Trophoblast cell (in vitro differentiated cells and primary cell): ENCODE results near the gene FBXO24.

ENCODE experiments used
- DNase-seq, 2 donors: peaks; one replicate each; pipeline ENCODE4 v3.0.0-alpha.2; 2016
- H2AFZ ChIP-seq: 2 replicates; pipeline ENCODE4 v1.6.1; 2013; ENCODE audit warnings: low read length, moderate library complexity, mild to moderate bottlenecking; ENCODE audit not compliant: insufficient read depth, poor library complexity
- H2AK5ac ChIP-seq: 2 replicates; pipeline ENCODE4 v1.6.1; 2013; ENCODE audit warnings: mild to moderate bottlenecking, low read length
- H2BK120ac ChIP-seq: 2 replicates; pipeline ENCODE4 v1.6.1; 2013; ENCODE audit warnings: low read length, mild to moderate bottlenecking, moderate library complexity; ENCODE audit not compliant: insufficient read depth, poor library complexity
- H2BK12ac ChIP-seq: 2 replicates; pipeline ENCODE4 v1.6.1; 2013; ENCODE audit warnings: mild to moderate bottlenecking, low read length, moderate library complexity
- H2BK5ac ChIP-seq: 2 replicates; pipeline ENCODE4 v1.6.1; 2013; ENCODE audit warnings: low read length, low read depth, moderate library complexity, mild to moderate bottlenecking; ENCODE audit not compliant: poor library complexity
- H3K14ac ChIP-seq: 2 replicates; pipeline ENCODE4 v1.6.1; 2013; ENCODE audit warnings: mild to moderate bottlenecking, low read length
- H3K18ac ChIP-seq: 2 replicates; pipeline ENCODE4 v1.6.1; 2013; ENCODE audit warnings: mild to moderate bottlenecking, low read length
- H3K23ac ChIP-seq: 2 replicates; pipeline ENCODE4 v1.6.1; 2013; ENCODE audit warnings: low read length
- H3K27ac ChIP-seq: 2 replicates; pipeline ENCODE4 v1.5.1; 2013; ENCODE audit warnings: low read depth, mild to moderate bottlenecking, inconsistent platforms, low read length, moderate library complexity
- H3K27me3 ChIP-seq: 2 replicates; pipeline ENCODE4 v1.6.1; 2013; ENCODE audit warnings: inconsistent platforms, mild to moderate bottlenecking, low read length, moderate library complexity; ENCODE audit not compliant: insufficient read depth
- H3K36me3 ChIP-seq, 2 experiments: 1 replicate in 1 of 2; 2 replicates in 1 of 2; pipeline ENCODE4 v1.6.1; 2013; ENCODE audit warnings: low read length in 2 of 2, mild to moderate bottlenecking in 2 of 2, moderate library complexity in 1 of 2; ENCODE audit not compliant: insufficient read depth in 2 of 2, control insufficient read depth in 1 of 2
- H3K4ac ChIP-seq: 2 replicates; pipeline ENCODE4 v1.6.1; 2013; ENCODE audit warnings: low read depth, mild to moderate bottlenecking, low read length, moderate library complexity
- H3K4me1 ChIP-seq, 2 experiments: 1 replicate in 1 of 2; 2 replicates in 1 of 2; pipeline ENCODE4 v1.6.1; 2013; ENCODE audit warnings: low read length in 2 of 2, mild to moderate bottlenecking in 2 of 2, moderate library complexity in 1 of 2; ENCODE audit not compliant: insufficient read depth in 2 of 2, control insufficient read depth in 1 of 2
- H3K4me2 ChIP-seq: 2 replicates; pipeline ENCODE4 v1.6.1; 2013; ENCODE audit warnings: inconsistent platforms, mild to moderate bottlenecking, low read length, moderate library complexity
- H3K4me3 ChIP-seq: 2 replicates; pipeline ENCODE4 v1.5.1; 2013; ENCODE audit warnings: mild to moderate bottlenecking, low read depth, low read length, inconsistent platforms
- H3K79me1 ChIP-seq: one replicate; pipeline ENCODE4 v1.6.1; 2013; ENCODE audit warnings: low read length
- H3K79me2 ChIP-seq: 2 replicates; pipeline ENCODE4 v1.6.1; 2013; ENCODE audit warnings: low read length, mild to moderate bottlenecking; ENCODE audit not compliant: control insufficient read depth, insufficient read depth, poor library complexity
- H3K9ac ChIP-seq: 2 replicates; pipeline ENCODE4 v1.6.1; 2013; ENCODE audit warnings: mild to moderate bottlenecking, low read length
- H3K9me3 ChIP-seq: 2 replicates; pipeline ENCODE4 v1.6.1; 2013; ENCODE audit warnings: low read depth, mild to moderate bottlenecking, control low read depth, inconsistent platforms, low read length; ENCODE audit not compliant: insufficient read depth
- H4K12ac ChIP-seq: 2 replicates; pipeline ENCODE4 v1.6.1; 2013; ENCODE audit warnings: low read depth, mild to moderate bottlenecking, low read length, moderate library complexity
- H4K8ac ChIP-seq: 2 replicates; pipeline ENCODE4 v1.6.1; 2013; ENCODE audit warnings: low read depth, mild to moderate bottlenecking, low read length, moderate library complexity
- H4K91ac ChIP-seq: one replicate; pipeline ENCODE4 v1.6.1; 2013; ENCODE audit warnings: low read depth, mild to moderate bottlenecking, low read length, moderate library complexity
- WGBS: extraction: QIAGEN DNeasy Blood & Tissue Kit; methylation state at CpG from one replicate; pipeline ENCODE4 v1.1.7; 2013; ENCODE audit warnings: missing lambda C conversion rate; ENCODE audit not compliant: insufficient read length, insufficient coverage; ENCODE audit errors: extremely low coverage; 5-methylcytosine and 5-hydroxymethylcytosine counted together

The FBXO24 gene

DNA sequence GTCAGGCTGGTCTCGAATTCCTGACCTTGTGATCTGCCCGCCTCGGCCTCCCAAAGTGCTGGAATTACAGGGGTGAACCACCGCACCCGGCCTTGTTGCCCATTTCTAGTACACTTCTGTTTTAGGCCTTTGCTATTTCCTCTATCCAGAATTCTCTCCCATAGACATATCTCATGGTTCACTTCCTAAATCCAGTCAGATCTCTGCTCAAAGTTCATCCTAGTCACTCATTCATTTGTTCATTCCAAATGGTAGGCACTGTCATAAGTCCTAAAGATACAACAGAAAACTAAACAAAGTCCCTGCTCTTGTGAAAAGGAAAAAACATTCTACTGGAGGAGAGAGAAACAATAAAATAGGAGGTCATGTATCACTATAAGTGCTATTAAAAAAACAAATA lies 23.8 kb downstream of the FBXO24 start:
- Histone ChIP-seq H3K9me3 (no peaks in the 10 kb centered on the region), H2BK12ac (no peak overlapping the region), H2BK5ac (no peak overlapping the region), H2BK120ac (no peak overlapping the region), H4K91ac (no peak overlapping the region), H3K27me3 (no peaks in the 10 kb centered on the region), H3K4me1 (peaks cover 8 to 20% of the 10 kb centered on the region in 2 experiments), H3K4ac (no peak overlapping the region), H3K4me3 (no peak overlapping the region), H3K36me3 (peaks cover 4 to 5% of the 10 kb centered on the region in 2 experiments), H3K14ac (no peak overlapping the region), H2AK5ac (no peak overlapping the region), H3K79me2 (peaks cover 2% of the 10 kb centered on the region), H3K18ac (no peak overlapping the region), H3K79me1 (no peaks in the 10 kb centered on the region), H3K9ac (no peak overlapping the region), H4K12ac (no peak overlapping the region), H3K23ac (no peak overlapping the region), H2AFZ (no peak overlapping the region), H3K27ac (no peak overlapping the region), H3K4me2 (no peak overlapping the region), H4K8ac (no peak overlapping the region)
- DNase-seq = no peak
- no CpG with 5 or more reads among the region's 5 CpGs for WGBS

DNA sequence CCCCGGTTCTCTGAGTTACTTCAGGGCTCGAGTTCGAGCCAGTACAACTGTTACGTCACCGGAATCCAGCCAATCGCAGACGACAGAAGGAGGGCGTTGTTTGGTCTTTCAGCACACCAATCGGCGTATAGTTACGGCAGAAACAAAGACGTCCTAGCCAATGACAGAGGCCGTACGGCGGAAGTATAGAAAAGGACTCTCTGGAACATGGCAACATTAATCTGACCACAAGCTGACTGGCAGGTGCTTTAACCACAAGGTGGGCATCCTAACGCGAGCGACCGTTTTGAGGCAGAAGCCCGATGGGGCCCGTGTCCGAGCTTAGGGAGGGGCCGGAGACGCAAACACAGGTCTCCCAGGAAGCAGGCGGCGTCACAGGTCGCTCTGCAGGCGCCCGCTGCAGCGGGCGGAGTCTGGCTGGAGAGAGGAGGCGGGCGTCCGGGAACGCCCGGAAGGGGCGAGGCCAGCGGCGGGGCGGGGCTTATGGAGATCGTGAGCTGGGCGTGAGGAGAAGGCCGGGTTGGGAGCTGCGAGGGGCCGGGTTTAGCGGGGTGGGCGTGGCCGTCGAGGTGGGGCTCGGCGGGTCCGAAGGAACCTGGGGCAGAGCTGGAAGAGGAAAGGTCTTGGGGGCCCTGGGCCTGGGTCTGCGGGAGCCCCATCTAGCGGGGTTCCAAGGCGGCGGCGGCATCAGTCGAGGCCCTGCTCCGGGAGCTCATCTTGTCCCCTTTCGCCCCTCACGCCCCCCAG lies 26.0 kb downstream of the FBXO24 start, which contains the start of gene MOSPD3:
TSS of gene MOSPD3 (plus strand) at position 558 of the 747 bp plus-strand sequence. CDS start 252 bp downstream, outside the sequence.
- Histone ChIP-seq H2BK120ac (peak within 1 kb of the TSS; percentile 53), H3K18ac (peak within 1 kb of the TSS; percentile 85), H3K79me1 (no peaks in the 10 kb centered on the region), H3K27ac (peak within 1 kb of the TSS; percentile 89), H2BK5ac (peak within 1 kb of the TSS; percentile 38), H4K12ac (peak within 1 kb of the TSS; percentile 85), H2BK12ac (no peak within 1 kb of the TSS), H2AFZ (peak within 1 kb of the TSS; percentile 65), H3K79me2 (peaks cover 2% of the 10 kb centered on the region), H3K27me3 (no peaks in the 10 kb centered on the region), H3K9ac (peak within 1 kb of the TSS; percentile 86), H3K4me2 (peak within 1 kb of the TSS; percentile 86), H3K36me3 (peaks cover 2 to 5% of the 10 kb centered on the region in 2 experiments), H3K4me3 (peak within 1 kb of the TSS; percentile 78), H3K9me3 (no peaks in the 10 kb centered on the region), H4K8ac (peak within 1 kb of the TSS; percentile 89), H4K91ac (peak within 1 kb of the TSS; percentile 74), H3K4ac (peak within 1 kb of the TSS; percentile 47), H2AK5ac (peak within 1 kb of the TSS; percentile 20), H3K23ac (no peak within 1 kb of the TSS), H3K4me1 (peaks cover 3 to 9% of the 10 kb centered on the region in 2 experiments), H3K14ac (peak within 1 kb of the TSS; percentile 74)
- peak; percentile 99 to 100 for DNase-seq
- no CpG with 5 or more reads among the region's 61 CpGs for WGBS

DNA sequence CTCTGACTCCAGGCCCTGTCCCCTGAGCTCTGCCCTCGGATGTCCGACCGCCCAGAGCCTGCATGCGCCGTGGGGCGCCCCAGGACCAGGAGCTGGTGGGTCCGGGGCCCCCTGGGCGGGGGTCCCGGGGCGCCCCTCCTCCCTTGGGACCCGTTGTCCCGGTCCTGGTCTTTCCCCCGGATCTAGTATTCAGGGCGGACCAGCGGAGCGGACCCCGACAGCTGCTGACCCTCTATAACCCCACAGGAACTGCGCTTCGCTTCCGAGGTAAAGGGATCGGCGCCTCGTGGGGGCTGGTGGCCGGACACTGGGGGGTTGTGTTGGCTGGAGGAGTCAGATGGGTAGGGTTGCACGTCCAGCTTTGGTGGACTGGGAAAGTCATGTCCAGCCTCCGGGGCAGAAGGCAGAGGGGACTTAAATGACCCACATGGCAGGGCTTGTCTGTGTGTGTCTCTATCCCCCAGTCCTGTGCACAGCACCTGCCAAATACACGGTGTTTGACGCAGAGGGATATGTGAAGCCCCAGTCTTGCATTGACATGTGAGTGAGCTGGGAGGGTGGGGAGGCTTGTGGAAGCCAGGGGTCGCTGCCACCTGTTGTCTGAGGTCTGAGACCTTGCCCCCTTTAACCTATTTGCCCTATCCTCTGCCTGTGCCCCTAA lies 26.7 kb downstream of the FBXO24 start:
- Histone ChIP-seq H2AK5ac (peak overlapping the region; percentile 20), H3K23ac (no peak overlapping the region), H3K4ac (peak overlapping the region; percentile 44), H3K27ac (no peak overlapping the region), H3K79me2 (peaks cover 2% of the 10 kb centered on the region), H4K12ac (peak overlapping the region; percentile 54), H2BK5ac (no peak overlapping the region), H3K4me1 (peaks cover 3 to 9% of the 10 kb centered on the region in 2 experiments), H3K36me3 (peaks cover 2% of the 10 kb centered on the region in 2 experiments), H3K18ac (peak overlapping the region; percentile 35), H3K14ac (peak overlapping the region; percentile 74), H3K27me3 (no peaks in the 10 kb centered on the region), H3K4me2 (peak overlapping the region; percentile 86), H4K8ac (peak overlapping the region; percentile 51), H3K79me1 (no peaks in the 10 kb centered on the region), H3K9me3 (no peaks in the 10 kb centered on the region), H2AFZ (peak overlapping the region; percentile 21), H2BK12ac (no peak overlapping the region), H3K4me3 (peak overlapping the region; percentile 77), H3K9ac (peak overlapping the region; percentile 20), H4K91ac (peak overlapping the region; percentile 36), H2BK120ac (peak overlapping the region; percentile 10)
- DNase-seq = peak in 1 of 2 donors; percentile 7
- WGBS = no CpG with 5 or more reads among the region's 29 CpGs

DNA sequence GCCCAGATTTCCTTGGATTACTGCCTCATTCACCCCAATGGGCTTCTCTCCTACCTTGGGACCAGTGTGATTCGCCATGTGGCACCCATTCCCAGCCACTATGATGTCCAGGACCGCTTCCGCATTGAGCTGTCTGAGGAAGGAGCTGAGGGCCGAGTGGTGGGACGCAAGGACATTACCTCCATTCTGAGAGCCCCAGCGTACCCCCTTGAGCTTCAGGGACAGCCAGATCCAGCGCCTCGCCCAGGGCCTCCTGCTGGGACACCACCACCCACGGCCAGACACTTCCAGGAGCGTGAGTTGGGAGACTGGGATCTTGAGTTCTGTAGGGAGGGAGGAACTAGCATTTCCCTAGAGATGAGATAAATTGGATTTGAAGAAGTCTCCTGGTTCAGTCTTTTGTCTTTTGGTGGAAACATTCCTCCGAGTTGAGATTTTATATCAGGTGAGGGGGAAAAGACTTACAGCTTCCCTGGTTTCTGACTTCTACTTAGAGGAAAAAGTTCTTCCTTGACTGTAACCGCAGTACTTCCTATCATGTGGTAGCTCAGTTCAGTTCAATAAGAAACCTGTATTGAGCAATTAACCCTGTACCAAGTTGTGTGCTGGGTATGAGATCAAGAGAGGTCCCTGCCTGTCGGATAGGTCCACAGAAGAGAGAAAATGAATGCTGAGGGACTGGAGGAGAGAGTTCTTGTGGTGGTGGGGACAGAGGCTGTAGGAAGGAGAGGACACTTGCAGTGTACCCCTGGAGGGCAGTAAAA lies 27.5 kb downstream of the FBXO24 start:
- no CpG with 5 or more reads among the region's 13 CpGs for WGBS
- Histone ChIP-seq H3K9ac (no peak overlapping the region), H4K12ac (no peak overlapping the region), H2BK12ac (no peak overlapping the region), H3K79me1 (no peaks in the 10 kb centered on the region), H3K27me3 (no peaks in the 10 kb centered on the region), H2BK5ac (no peak overlapping the region), H3K23ac (no peak overlapping the region), H3K4me3 (no peak overlapping the region), H3K18ac (no peak overlapping the region), H4K8ac (no peak overlapping the region), H4K91ac (no peak overlapping the region), H3K79me2 (peaks cover 2% of the 10 kb centered on the region), H3K27ac (no peak overlapping the region), H2AK5ac (no peak overlapping the region), H3K4me2 (no peak overlapping the region), H3K9me3 (no peaks in the 10 kb centered on the region), H2BK120ac (no peak overlapping the region), H3K14ac (no peak overlapping the region), H3K4ac (no peak overlapping the region), H2AFZ (no peak overlapping the region), H3K36me3 (peaks cover 2% of the 10 kb centered on the region in 2 experiments), H3K4me1 (peaks cover 3 to 9% of the 10 kb centered on the region in 2 experiments)
- DNase-seq = no peak
